HG03280 (cell line): ENCODE results near the gene THY1.
"Not testable (repeated sequence)": the region's sequence is repeated elsewhere in the genome, so short reads cannot be mapped to it uniquely, and the experiment has no call there.

Source experiments
- ATAC-seq: cut with Tn5 transposase; IDR thresholded peaks from one replicate; pipeline ENCODE4 v1.9.1; 2021; ENCODE audit warnings: mild to moderate bottlenecking, moderate library complexity; ENCODE audit not compliant: unreplicated experiment

Gene THY1

DNA sequence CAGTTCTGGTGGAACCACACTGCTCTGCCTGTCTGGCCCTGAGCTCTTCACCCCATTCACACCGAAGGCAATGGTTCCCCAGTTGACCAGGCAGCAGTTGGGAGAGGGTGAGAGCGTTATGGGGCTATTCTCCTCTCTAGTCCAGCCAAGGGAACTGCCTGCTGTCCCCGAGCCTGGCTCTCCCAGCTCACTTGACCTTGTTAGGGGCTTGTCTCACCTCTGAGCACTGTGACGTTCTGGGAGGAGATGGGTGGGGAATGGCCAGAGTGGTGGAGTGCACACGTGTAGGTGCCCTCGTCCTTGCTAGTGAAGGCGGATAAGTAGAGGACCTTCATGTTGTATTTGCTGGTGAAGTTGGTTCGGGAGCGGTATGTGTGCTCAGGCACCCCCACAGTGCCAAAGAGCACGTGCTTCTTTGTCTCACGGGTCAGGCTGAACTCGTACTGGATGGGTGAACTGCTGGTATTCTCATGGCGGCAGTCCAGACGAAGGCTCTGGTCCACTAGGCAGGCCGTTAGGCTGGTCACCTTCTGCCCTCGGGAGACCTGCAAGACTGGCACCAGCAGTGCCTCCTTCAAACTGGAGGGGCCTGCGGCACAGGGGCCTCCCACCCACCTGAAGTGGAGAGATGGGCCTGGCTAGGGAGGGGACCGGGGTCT lies 3.0 kb downstream of the THY1 start:
- no peak for ATAC-seq

DNA sequence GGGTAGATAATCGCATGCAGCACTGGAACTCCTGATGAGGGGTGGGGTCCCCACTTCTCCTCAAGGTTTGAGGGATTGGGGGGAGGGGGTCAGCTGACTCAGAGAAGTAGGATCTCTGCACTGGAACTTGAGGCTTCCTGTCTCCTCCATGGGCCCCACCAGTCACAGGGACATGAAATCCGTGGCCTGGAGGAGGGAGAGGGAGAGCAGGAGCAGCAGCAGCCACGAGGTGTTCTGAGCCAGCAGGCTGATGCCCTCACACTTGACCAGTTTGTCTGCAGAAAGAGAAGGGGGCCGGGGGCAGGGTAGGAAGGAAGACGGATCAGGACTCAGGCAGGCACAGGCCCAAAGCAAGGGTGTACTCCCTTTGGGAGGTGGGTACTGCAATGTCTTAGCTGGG lies 3.7 kb downstream of the THY1 start:
- ATAC-seq, result no peak

DNA sequence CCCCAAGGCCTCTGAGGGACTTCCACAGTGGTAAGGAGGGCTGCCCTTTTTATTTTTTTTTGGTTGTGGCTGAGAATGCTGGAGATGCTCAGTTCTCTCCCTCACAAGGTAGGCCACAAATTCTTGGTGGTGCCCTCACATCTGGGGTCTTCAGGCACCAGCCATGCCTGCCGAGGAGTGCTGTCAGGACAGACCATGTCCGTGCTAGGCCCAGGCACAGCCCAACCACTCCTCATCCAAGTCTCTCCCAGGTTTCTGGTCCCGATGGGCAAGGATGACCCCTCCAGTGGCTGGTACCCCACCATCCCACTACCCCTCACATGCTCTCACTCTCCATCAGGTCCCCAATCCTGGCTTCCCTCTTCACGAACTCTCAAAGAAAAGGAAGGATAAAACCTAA lies 4.2 kb downstream of the THY1 start:
- ATAC-seq, result no peak

DNA sequence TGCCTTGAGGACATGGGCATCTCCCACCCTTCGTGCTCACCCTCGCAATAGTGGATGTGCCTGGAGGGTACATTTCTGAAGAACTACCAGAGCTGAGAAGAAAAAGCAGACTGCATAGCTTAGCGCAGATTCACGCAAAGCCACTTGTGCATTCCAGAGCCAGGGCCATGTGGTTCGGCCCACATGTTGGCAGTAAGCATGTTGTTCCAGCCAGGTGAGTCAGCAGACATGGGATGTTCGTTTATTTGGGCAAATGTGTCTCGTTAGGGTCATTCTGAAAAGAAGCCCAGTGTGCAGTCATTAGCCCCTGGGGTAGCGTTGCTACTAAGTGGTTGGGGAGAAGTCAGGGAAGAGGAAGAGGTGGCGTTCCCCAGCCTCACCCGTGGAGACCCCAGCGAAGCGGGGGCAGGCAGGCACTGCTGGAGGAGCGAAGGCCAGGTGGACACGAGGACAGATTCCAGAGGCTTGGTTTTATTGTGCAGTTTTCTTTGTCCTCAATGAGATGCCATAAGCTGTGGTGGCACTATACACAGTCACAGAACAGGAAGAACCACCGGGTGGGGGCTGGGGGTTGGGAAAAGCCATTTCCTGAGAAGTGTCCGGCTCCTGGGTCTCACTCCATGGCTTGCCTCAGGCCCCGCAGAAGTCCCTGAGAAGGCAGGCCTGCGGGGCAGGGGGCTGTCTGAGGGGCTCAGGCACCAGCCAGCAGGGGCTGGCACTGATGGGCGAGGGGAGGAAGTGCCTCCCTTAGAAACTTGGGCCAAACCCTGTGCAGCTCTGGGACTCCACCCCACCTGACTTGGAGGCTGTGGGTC lies 5.0 kb downstream of the THY1 start:
- ATAC-seq, result no peak

DNA sequence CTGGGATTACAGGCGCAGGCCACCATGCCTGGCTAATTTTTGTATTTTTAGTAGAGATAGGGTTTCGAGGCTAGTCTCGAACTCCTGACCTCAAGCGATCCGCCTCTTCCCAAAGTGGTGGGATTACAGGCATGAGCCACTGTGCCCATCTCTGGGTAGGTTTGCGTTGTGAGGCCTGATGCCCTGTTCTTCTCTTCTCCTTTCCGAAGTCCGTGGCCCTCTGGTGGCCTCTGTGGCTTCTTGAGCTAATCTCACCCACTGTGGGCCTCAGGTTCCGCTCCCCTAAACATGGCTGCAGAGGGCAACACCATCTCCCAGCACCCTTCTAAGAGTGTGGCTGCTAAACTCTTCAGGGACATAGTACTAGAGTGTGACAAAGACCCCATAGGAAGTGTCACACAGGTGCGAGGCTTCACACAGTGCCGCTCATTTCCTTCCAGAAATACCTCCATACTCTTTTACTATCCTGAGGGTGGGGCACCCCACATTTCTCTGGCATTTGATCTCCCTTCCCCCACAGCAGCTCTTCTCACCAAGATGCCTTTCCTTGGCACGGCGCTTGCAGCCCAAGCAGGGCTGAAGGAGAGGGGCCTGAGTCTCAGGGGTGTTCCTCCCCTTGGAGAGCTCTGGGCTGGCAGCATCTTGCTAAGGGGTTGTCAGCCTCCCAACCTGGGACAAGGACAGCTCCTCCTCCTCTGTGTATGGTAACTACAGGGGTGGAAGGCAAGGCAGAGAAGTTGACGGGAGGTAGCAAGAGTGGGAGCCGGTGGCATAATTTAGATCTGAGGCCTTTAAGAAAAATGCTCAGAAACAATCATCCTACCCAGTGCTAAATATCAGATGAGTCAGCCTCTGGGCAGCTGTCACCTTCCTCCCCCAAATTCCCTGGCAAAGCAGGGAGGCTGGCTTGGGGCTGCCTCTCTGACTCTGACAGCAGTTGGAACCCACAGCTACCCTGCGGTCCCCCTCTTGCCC lies 6.1 kb downstream of the THY1 start:
- no peak for ATAC-seq

DNA sequence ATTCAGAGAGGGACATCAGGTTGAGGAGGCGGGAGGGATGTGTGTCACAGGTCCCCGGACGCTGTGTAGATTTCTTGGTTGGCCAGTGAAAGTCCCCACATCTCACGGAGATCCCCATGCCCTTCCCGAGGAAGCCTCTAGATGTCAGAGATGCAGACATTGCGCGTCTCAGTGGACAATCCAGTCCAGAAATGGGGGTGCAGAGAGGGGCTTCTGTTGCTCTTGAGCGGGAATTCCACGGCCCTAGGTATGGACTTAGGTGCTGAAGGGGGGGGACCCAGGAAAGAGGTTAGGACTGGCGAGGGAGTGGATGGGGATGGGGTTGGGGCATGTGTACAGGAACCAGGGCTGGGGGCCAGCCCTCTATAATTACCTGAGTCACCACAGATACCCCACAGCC lies 7.0 kb downstream of the THY1 start:
- ATAC-seq, result no peak

DNA sequence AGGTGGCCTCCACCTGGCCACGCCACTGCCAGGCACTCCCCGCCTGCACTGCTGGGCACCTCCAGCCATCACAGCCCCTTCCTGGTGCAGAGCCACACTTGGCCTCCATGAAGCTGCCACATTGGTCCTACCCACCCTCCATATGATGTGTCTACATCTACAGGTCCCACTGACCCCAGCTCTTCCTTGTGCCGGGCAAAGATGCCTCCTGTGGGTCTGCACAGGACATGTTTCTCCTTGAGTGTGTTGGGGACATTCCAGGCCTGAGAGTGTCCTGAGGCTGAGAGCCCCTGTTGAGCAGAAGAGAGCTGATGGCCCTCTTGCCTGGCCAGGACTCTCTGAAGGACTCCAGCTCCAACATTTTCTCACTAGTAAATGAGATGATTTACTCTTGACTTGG lies 7.5 kb downstream of the THY1 start:
- ATAC-seq, result no peak

DNA sequence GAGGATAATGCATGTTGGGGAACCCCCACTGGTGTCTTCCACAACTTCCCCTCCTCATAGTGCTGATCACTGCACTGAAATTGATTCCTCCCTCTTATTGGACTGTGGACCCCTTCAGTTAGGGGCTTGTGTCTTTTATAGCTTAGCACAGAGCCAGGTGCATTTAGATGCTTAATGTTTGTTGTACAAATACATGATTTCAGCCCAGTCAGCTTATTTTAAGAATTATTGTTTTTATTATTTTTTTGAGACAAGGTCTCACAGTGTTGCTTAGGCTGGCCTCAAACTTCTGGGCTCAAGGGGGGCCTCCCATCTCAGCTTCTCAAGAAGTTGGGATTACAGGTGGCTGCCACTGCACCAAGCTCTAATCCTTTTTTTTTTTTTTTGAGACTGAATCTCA lies 8.2 kb downstream of the THY1 start:
- ATAC-seq, result no peak

DNA sequence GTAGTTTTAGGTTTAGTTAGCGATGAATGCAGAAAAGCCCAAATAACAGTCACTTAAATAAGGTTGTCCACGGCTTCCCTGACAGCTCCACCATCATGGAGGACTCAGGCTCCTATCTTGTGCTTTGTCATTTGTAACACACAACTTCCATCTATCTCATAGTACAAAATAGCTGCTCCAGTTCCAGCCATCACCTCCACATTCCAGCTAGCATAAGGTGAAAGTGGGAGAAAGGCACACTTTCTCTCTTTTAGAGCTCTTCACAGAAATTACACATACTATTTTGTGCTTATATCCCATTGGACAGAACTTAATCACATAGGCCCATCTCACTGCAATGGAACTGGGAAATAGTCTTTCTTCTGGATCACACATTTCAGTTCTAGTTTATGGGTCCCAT lies 8.7 kb downstream of the THY1 start:
- no peak for ATAC-seq

DNA sequence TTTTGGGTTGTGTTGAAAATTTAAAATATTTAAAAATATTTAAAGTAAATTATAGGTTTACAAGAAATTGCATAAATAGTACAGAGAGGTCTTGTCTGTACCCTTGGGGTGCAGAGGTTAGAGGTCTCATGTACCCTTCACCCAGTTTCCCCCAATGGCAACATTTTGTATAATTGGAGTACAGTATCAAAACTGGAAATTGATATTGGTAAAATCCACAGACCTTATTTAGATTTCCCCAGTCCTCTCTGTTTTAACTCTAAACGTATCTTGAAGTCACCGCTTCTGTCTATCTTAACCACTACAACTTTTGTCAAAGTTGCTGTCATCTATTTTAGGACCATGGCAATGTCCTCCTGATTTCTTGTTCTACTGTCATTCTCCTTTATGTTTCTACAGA lies 10.9 kb downstream of the THY1 start:
- no peak for ATAC-seq

DNA sequence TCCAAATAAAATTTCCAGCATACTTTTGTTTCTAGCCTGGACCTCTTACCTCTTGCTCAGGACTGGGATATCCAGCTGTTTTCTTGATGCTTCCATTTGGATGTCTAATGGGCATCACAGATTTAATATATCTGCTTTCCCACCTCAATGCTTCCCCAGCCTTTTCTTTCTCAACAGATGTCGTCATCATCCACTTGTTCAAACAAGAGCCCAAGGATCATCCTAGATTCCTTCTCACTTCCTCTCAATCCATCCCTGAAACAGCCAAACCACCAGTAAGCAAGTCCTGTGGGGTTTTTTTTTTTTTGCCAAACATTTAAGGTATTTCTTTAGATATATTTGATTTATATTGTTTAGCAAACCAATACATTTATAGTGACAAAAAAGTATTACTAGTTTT lies 12.5 kb downstream of the THY1 start:
- ATAC-seq, result no peak

DNA sequence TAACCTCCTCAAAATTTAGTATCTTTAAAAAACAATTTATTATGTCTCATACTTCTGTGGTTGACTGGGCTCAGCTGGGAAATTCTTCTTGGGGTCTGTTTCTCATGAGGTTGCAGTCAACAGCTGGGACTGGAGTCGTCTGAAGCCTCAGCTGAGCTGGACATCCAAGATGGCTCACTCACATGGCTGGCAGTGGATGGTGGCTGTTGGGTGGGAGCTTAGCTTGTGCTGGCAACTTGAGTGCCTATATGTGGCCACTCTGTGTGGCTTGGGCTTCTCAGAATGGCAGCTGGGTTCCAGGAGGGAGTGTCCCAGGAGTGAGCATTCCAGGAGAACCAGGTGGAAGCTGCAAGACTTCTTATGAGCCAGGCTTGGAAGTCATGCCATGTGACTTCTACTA lies 13.2 kb downstream of the THY1 start:
- no peak for ATAC-seq

DNA sequence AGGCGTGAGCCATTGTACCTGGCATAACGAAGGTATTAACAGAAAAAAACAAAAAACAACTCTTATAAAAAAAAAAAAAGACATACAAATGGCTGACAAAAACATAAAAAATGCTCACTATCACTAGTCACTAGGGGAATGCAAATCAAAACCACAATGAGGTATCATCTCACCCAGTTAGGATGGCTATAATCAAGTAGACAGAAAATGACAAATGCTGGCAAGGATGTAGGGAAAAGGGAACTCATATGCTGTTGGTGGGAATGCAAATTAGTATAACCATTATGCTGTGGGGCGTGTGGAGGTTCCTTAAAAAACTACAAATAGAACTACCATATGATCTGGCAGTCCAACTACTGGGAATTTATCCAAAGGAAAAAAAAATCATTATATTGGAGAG lies 17.0 kb downstream of the THY1 start:
- no peak for ATAC-seq

DNA sequence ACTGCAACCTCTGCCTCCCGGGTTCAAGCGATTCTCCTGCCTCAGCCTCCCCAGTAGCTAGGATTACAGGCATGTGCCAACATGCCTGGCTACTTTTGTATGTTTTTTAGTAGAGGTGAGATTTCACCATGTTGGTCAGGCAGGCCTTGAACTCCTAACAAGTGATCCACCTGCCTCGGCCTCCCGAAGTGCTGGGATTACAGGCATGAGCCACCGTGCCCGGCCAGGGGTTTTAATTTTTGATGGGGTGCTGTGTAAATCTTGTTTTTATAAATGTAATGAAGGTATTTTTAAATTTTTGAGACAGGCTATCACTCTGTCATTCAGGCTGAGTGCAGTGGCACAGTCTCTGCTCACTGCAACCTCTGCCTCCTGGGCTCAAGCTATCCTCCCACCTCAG lies 17.5 kb downstream of the THY1 start:
- ATAC-seq, result not testable (repeated sequence)

DNA sequence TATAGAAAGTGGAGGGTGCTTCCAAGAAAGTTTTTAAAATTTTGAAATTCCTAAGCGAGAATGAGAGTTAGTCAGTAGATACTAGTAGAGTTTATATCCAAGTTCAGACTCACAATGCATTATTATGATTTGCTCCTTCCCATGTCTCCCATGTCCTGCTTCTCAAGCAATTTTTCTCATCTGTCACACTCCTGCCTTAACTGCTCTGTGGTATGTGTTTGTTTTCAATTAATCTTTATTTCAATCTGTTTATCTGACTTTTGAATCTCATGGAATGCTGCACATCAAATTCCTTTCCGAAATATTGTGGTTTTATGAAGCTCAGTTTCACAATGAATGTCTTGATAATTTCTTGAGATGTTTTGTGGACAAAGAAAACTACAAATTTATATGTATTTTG lies 18.1 kb downstream of the THY1 start:
- no peak for ATAC-seq

DNA sequence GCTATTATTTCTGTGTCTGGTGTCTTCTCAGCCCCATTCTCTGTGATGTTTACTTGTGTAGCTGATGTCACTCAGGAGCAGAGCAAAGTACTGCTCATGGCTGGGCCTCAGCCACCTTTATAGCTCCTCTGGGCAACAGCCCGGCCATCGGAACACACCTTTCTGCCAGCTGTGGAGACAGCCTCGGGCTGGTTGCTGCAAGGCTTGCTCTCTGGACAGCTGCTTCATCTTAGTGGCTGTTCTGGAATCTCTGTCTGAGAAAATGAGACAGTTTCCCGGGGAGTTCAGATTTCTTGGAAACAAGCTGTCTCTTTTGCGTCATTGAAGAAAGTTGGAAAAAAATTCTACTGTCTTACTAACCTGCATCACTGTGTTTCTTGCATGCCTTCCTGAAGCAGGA lies 20.0 kb downstream of the THY1 start:
- no peak for ATAC-seq

DNA sequence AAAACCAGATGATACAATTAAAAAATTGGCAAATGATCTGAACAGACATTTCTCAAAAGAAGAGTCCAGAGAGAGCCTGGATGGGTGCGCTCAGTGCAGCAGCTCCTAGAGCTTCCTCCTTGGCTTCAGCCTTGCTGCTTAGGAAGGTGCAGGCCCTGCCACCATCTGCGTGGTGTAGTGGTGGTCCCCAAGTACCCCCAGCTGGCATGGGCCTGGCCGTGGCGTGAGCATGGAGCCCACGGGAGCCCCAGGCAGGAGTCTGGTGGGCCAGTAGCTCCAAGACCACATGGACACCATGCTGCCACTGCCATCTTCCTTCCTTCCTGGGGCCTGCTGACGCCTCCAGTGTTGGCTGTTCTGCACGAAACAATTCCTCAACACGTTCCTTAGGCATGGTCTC lies 20.5 kb downstream of the THY1 start:
- no peak for ATAC-seq

DNA sequence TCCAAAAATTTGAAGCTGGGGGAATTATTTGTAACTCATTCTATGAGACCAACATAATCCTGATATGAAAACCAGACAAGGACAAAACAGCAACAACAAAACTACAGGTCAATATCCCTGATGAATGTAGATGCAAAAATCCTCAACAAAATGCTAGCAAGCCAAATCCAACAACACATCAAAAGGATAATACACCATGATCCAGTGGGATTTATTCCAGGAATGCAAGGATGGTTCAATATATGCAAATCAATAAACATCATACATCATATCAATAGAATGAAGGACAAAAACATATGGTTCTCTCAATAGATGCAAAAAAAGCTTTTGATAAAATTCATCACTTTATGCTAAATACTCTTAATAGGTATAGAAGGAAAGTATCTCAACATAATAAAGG lies 22.1 kb downstream of the THY1 start:
- no peak for ATAC-seq

DNA sequence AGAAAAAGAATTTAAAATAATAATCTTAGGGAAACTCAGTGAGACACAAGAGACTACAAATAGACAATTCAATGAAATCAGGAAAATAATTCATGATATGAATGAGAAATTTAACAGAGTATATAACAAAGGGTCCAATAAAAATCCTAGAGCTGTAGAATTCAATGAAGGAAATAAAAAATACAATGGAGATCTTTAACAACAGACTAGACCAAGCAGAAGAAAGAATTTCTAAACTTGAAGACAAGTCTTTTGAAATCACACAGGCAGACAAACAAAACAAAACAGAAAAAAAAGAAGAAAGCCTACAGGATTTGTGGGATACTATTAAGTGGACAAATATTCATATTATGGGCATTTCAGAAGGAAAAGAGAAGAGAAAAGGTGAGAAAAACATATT lies 25.2 kb downstream of the THY1 start:
- ATAC-seq, result no peak

DNA sequence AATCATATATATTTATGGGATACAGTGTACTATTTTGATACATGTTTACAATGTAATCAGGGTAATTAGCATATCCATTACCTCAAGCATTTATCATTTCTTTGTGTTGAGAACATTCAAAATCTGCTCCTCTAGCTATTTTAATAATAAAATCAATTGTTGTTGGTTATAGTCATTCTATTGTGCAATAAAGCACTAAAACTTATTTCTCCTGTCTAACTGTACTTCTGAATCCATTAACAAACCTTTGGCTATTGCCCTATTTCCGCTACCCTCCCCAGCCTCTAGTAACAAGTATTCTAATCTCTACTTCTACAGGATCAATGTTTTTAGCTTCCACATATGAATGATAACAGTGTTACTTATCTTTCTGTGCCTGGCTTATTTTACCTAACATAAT lies 26.1 kb downstream of the THY1 start:
- ATAC-seq, result no peak

DNA sequence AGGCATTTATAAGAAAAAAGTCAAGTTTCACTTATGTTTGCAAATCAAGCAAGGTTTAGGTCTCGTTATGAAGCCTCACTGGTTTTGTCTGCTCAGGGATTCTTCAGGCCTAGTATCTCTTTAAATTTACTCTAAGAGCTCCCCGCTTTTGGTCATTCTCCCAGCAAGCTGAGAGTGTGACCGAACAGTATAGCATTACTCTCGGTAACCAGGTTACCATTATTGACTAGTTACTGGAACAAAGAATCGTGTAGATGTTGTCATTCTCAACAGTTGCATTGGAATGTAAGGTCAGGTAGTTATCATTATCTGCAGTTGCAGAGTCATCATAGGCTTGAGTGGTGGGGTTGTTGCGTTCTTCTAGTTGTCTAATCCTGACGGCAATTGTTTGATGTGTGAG lies 31.7 kb downstream of the THY1 start:
- ATAC-seq, result no peak
